Esophagus squamous epithelium (tissue), 5 donors: Measurements from ENCODE around the gene ZDHHC18. TPM values are rescaled to one million over a fixed set of nuclear protein-coding genes. Genes with fewer than 3 reads are reported as not detected.
A peak's percentile ranks its signal among the peaks of the same experiment; 100 is the strongest.

Experiments
- DNase-seq: peaks from one replicate; lab custom pipeline; 2025; lab: John Stamatoyannopoulos, UW
- H3K27ac ChIP-seq, 4 donors: fragments of 200-600 bp; sonication (generic); one replicate each; pipeline ENCODE4 v1.5.1; 2016 to 2019; ENCODE audit warnings: mild to moderate bottlenecking in 1 of 4
- H3K27me3 ChIP-seq, 4 donors: fragments of 200-600 bp; sonication (generic); 1 replicate in 3 of 4; 2 replicates in 1 of 4; pipeline versions ENCODE4 v1.5.1 to v1.6.0; 2017 to 2021; ENCODE audit warnings: antibody characterized with exemption in 1 of 4
- H3K36me3 ChIP-seq, 3 donors: fragments of 200-600 bp; sonication (generic); one replicate each; pipeline ENCODE4 v1.5.1; 2016 to 2019
- H3K4me1 ChIP-seq, 3 donors: fragments of 200-600 bp; sonication (generic); one replicate each; pipeline ENCODE4 v1.5.1; 2017 to 2019
- H3K4me3 ChIP-seq, 4 donors: fragments of 200-600 bp; sonication (generic); 1 replicate in 3 of 4; 2 replicates in 1 of 4; pipeline ENCODE4 v1.5.1; 2016 to 2019; ENCODE audit warnings: mild to moderate bottlenecking in 2 of 4, moderate library complexity in 1 of 4
- H3K9me3 ChIP-seq, 3 donors: fragments of 200-600 bp; sonication (generic); one replicate each; pipeline ENCODE4 v1.5.1; 2016 to 2019
- CTCF ChIP-seq, 6 experiments: fragments of 450-650 bp in 4 of 6; fragments of 200-600 bp in 2 of 6; sonication (generic) in 2 of 6; IDR thresholded peaks; one replicate each; pipeline ENCODE4 v1.5.1; 2016 to 2019; ENCODE audit warnings: antibody characterized with exemption in 6 of 6, mild to moderate bottlenecking in 4 of 6, moderate library complexity in 4 of 6
- POLR2A ChIP-seq, 4 donors: fragments of 450-650 bp; IDR thresholded peaks; one replicate each; pipeline ENCODE4 v1.6.1; 2017; ENCODE audit warnings: antibody characterized with exemption in 4 of 4, mild to moderate bottlenecking in 4 of 4, moderate library complexity in 3 of 4
- WGBS, 2 donors: methylation state at CpG; one replicate each; pipeline ENCODE4 v1.1.5; 2018; 5-methylcytosine and 5-hydroxymethylcytosine counted together
- intact Hi-C: fragments of 100-400 bp; cut with DNase I; formaldehyde crosslinking; loops from one replicate; pipeline ENCODE4 v1.15.0; 2022
- small RNA-seq, 4 donors: library from RNA; depleted of rRNA; stranded (forward); fragments of <200 nt; gene quantifications; one replicate each; pipeline ENCODE3, GENCODE V24; 2016
- total RNA-seq, 4 donors: library from RNA; depleted of rRNA; stranded (reverse); fragments of >200 nt; gene quantifications; one replicate each; pipeline ENCODE4 v1.1.0, GENCODE V29; 2016
- donor health status: DM: yes; HTN: yes; CAD: no.

Gene ZDHHC18
- total RNA-seq, 4 donors from 2014 or later: 24.5 to 34.4 (median 29.4) TPM

- WGBS, 2 donors: 1 to 2% methylated on average over 22 to 35 of the region's 50 CpGs
- H3K27ac ChIP-seq: peak within 1 kb of the TSS; percentile 83 to 94 (median 86)
- H3K4me3 ChIP-seq: peak within 1 kb of the TSS; percentile 78 to 97 (median 88)
- H3K27me3 ChIP-seq: no peaks in the 10 kb centered on the region
- DNase-seq: peak; percentile 61
- TF ChIP-seq POLR2A (IDR thresholded peaks at IDR 0.05) (peak in 2 of 4 donors; percentile 28 to 50), CTCF (IDR thresholded peaks at IDR 0.05) (peak in 1 of 6 experiments; percentile 12)
- peaks cover 14 to 30% (median 15%) of the 10 kb centered on the region in 3 donors for H3K4me1 ChIP-seq
- no peaks in the 10 kb centered on the region for H3K9me3 ChIP-seq
- peaks cover 5 to 32% (median 14%) of the 10 kb centered on the region in 3 donors for H3K36me3 ChIP-seq
- intact Hi-C loops: no loop called here
Measured at GRCh38 chr1:26900001-26900814, 73.7 kb downstream of the ZDHHC18 start, which contains the start of gene GPATCH3. Gene GPATCH3 (minus strand): TSS chr1:26900467. CDS start chr1:26900442, 25 bp downstream.

- Histone ChIP-seq H3K27me3 (no peaks in the 10 kb centered on the region), H3K36me3 (peaks cover under 1 to 25% (median 11%) of the 10 kb centered on the region in 3 donors), H3K9me3 (no peaks in the 10 kb centered on the region), H3K4me3 (peak overlapping the region; percentile 78 to 97 (median 88)), H3K4me1 (peaks cover 14 to 30% (median 15%) of the 10 kb centered on the region in 3 donors), H3K27ac (peak overlapping the region; percentile 83 to 94 (median 86))
- DNase-seq: no peak
- intact Hi-C loops: no loop called here
- TF ChIP-seq CTCF (IDR thresholded peaks at IDR 0.05) (no peak), POLR2A (IDR thresholded peaks at IDR 0.05) (no peak)
- WGBS, 2 donors: 60 to 66% methylated on average over 16 to 18 of the region's 18 CpGs
Measured at GRCh38 chr1:26900815-26901511, 74.5 kb downstream of the ZDHHC18 start.

Small RNA genes lying within 50 kb of the gene (small RNA-seq; reads per million reads assigned to genes)
- 0 reads per million in 4 donors for gene RN7SL165P

Other genes with a start within 250 kb of the ZDHHC18 start
- gene ARID1A, start 130.7 kb upstream of the ZDHHC18 start, total RNA-seq: 10 to 100 TPM; 23.9 to 60.2 (median 43.5) TPM
- 10 to 100 TPM in 3 of 4 donors, 1 to 10 TPM in 1; 9.9 to 20.9 (median 13.1) TPM for gene PIGV, start 38.7 kb upstream of the ZDHHC18 start, total RNA-seq
- 1,000 to 10,000 TPM; 1,060 to 2,609 (median 1,818) TPM for gene SFN, start 36.5 kb downstream of the ZDHHC18 start, total RNA-seq
- gene GPN2, start 63.6 kb downstream of the ZDHHC18 start, total RNA-seq: 10 to 100 TPM in 2 of 4 donors, 1 to 10 TPM in 2; 4.9 to 10.8 (median 9.4) TPM
- 10 to 100 TPM in 1 of 4 donors, 1 to 10 TPM in 3; 6.9 to 11.2 (median 7.6) TPM for gene GPATCH3, start 73.8 kb downstream of the ZDHHC18 start, total RNA-seq
- not detected for gene NR0B2, start 87.3 kb downstream of the ZDHHC18 start, total RNA-seq
- gene NUDC, start 95.1 kb downstream of the ZDHHC18 start, total RNA-seq: 10 to 100 TPM; 45.2 to 50.3 (median 46.1) TPM
- 10 to 100 TPM; 18.4 to 25.6 (median 19.6) TPM for gene KDF1, start 133.8 kb downstream of the ZDHHC18 start, total RNA-seq
- 100 to 1,000 TPM in 1 of 4 donors, 10 to 100 TPM in 3; 26.9 to 208 (median 64.5) TPM for gene TRNP1, start 167.0 kb downstream of the ZDHHC18 start, total RNA-seq
- 100 to 1,000 TPM in 3 of 4 donors, 10 to 100 TPM in 1; 76.9 to 263 (median 112) TPM for gene TENT5B, start 186.2 kb downstream of the ZDHHC18 start, total RNA-seq